Smooth muscle cell of the brain vasculature (primary cell): ENCODE results near the gene SLC22A3.
"Not testable (repeated sequence)": the region's sequence is repeated elsewhere in the genome, so short reads cannot be mapped to it uniquely, and the experiment has no call there.

Experiments
- DNase-seq: peaks from one replicate; pipeline ENCODE4 v3.0.0-alpha.2; 2012; ENCODE audit warnings: low read depth, low spot score

The SLC22A3 gene

GRCh38 chr6:160348223-160349019 lies at the start of gene SLC22A3:
TSS of gene SLC22A3 (plus strand) at chr6:160348378. CDS start at chr6:160348420, 42 bp downstream.
- DNase-seq: no peak

GRCh38 chr6:160299559-160299958 lies 48.6 kb upstream of the SLC22A3 start:
- no peak for DNase-seq

- DNase-seq: no peak
Observed at GRCh38 chr6:160300076-160300695, 48.0 kb upstream of the SLC22A3 start.

- no peak for DNase-seq
Observed at GRCh38 chr6:160301339-160301738, 46.8 kb upstream of the SLC22A3 start.

- DNase-seq: not testable (repeated sequence)
Observed at GRCh38 chr6:160302431-160303082, 45.6 kb upstream of the SLC22A3 start.

GRCh38 chr6:160303806-160304205 lies 44.4 kb upstream of the SLC22A3 start:
- no peak for DNase-seq

GRCh38 chr6:160305926-160306713 lies 42.1 kb upstream of the SLC22A3 start:
- no peak for DNase-seq

- DNase-seq: no peak
Observed at GRCh38 chr6:160309718-160310117, 38.5 kb upstream of the SLC22A3 start.

GRCh38 chr6:160312900-160313299 lies 35.3 kb upstream of the SLC22A3 start:
- no peak for DNase-seq

- no peak for DNase-seq
Observed at GRCh38 chr6:160315310-160315709, 32.9 kb upstream of the SLC22A3 start.

- DNase-seq: no peak
Observed at GRCh38 chr6:160316261-160316660, 31.9 kb upstream of the SLC22A3 start.

- no peak for DNase-seq
Observed at GRCh38 chr6:160319246-160319645, 28.9 kb upstream of the SLC22A3 start.

GRCh38 chr6:160321729-160322505 lies 26.3 kb upstream of the SLC22A3 start:
- DNase-seq: no peak

GRCh38 chr6:160327981-160328380 lies 20.2 kb upstream of the SLC22A3 start:
- DNase-seq: no peak

GRCh38 chr6:160328447-160328846 lies 19.7 kb upstream of the SLC22A3 start:
- DNase-seq: no peak

GRCh38 chr6:160329188-160329587 lies 19.0 kb upstream of the SLC22A3 start:
- no peak for DNase-seq

- no peak for DNase-seq
Observed at GRCh38 chr6:160330619-160331018, 17.6 kb upstream of the SLC22A3 start.

- no peak for DNase-seq
Observed at GRCh38 chr6:160331204-160331603, 17.0 kb upstream of the SLC22A3 start.

- no peak for DNase-seq
Observed at GRCh38 chr6:160331753-160332152, 16.4 kb upstream of the SLC22A3 start.

GRCh38 chr6:160333101-160333500 lies 15.1 kb upstream of the SLC22A3 start:
- no peak for DNase-seq

- DNase-seq: no peak
Observed at GRCh38 chr6:160333841-160334240, 14.3 kb upstream of the SLC22A3 start.
